H9 (cell line): ENCODE measurements around the gene DPEP2. TPM values are rescaled to one million over a fixed set of nuclear protein-coding genes. Genes with fewer than 3 reads are reported as not detected.
"Not testable (repeated sequence)": the region's sequence is repeated elsewhere in the genome, so short reads cannot be mapped to it uniquely, and the experiment has no call there.

Source experiments
- DNase-seq: peaks from one replicate; pipeline ENCODE4 v3.0.0-alpha.2; 2017
- H2AFZ ChIP-seq: one replicate; pipeline ENCODE4 v1.6.1; 2013; ENCODE audit warnings: mild to moderate bottlenecking, low read length, control low read depth, moderate library complexity
- H2AK5ac ChIP-seq: 2 replicates; pipeline ENCODE4 v1.6.1; 2013; ENCODE audit warnings: low read length, control low read depth, mixed read lengths; ENCODE audit not compliant: insufficient read length
- H2BK120ac ChIP-seq: one replicate; pipeline ENCODE4 v1.6.1; 2013; ENCODE audit warnings: low read depth, mild to moderate bottlenecking, low read length, control low read depth, inconsistent platforms; ENCODE audit not compliant: poor library complexity, severe bottlenecking
- H2BK12ac ChIP-seq: 2 replicates; pipeline ENCODE4 v1.6.1; 2013; ENCODE audit warnings: low read length, control low read depth, mixed read lengths, low read depth; ENCODE audit not compliant: insufficient read length
- H2BK15ac ChIP-seq: 2 replicates; pipeline ENCODE4 v1.6.1; 2013; ENCODE audit warnings: low read depth, low read length, control low read depth
- H2BK20ac ChIP-seq: one replicate; pipeline ENCODE4 v1.6.1; 2013; ENCODE audit warnings: low read depth, mild to moderate bottlenecking, low read length, control low read depth, inconsistent platforms; ENCODE audit not compliant: poor library complexity, severe bottlenecking
- H2BK5ac ChIP-seq: 2 replicates; pipeline ENCODE4 v1.6.1; 2013; ENCODE audit warnings: low read length, control low read depth, mixed read lengths; ENCODE audit not compliant: insufficient read length
- H3K14ac ChIP-seq: 2 replicates; pipeline ENCODE4 v1.6.1; 2013; ENCODE audit warnings: low read length, control low read depth; ENCODE audit not compliant: insufficient read depth
- H3K18ac ChIP-seq: 2 replicates; pipeline ENCODE4 v1.6.1; 2013; ENCODE audit warnings: low read depth, mild to moderate bottlenecking, mixed read lengths, low read length, control low read depth; ENCODE audit not compliant: insufficient read length
- H3K23ac ChIP-seq: 2 replicates; pipeline ENCODE4 v1.6.1; 2013; ENCODE audit warnings: low read length, control low read depth, mixed read lengths, low read depth; ENCODE audit not compliant: insufficient read length
- H3K23me2 ChIP-seq: 2 replicates; pipeline ENCODE4 v1.6.1; 2013; ENCODE audit warnings: low read depth, mild to moderate bottlenecking, mixed read lengths, low read length, control low read depth; ENCODE audit not compliant: insufficient read length, poor library complexity, severe bottlenecking
- H3K27ac ChIP-seq: 2 replicates; pipeline ENCODE4 v1.5.1; 2013; ENCODE audit warnings: low read length, control low read depth, mixed read lengths, low read depth; ENCODE audit not compliant: insufficient read length
- H3K27me3 ChIP-seq: 2 replicates; pipeline ENCODE4 v1.6.1; 2013; ENCODE audit warnings: low read length, control low read depth, inconsistent platforms; ENCODE audit not compliant: insufficient read depth
- H3K4ac ChIP-seq: 2 replicates; pipeline ENCODE4 v1.6.1; 2013; ENCODE audit warnings: low read depth, mild to moderate bottlenecking, control low read depth, inconsistent platforms, low read length, moderate library complexity
- H3K4me1 ChIP-seq: 2 replicates; pipeline ENCODE4 v1.6.1; 2013; ENCODE audit warnings: low read length, control low read depth, inconsistent platforms; ENCODE audit not compliant: insufficient read depth
- H3K4me2 ChIP-seq: 2 replicates; pipeline ENCODE4 v1.6.1; 2013; ENCODE audit warnings: low read length, control low read depth, mixed read lengths; ENCODE audit not compliant: insufficient read length, insufficient read depth
- H3K56ac ChIP-seq: 2 replicates; pipeline ENCODE4 v1.6.1; 2013; ENCODE audit warnings: low read depth, mild to moderate bottlenecking, mixed read lengths, low read length, control low read depth; ENCODE audit not compliant: insufficient read length
- H3K79me1 ChIP-seq: 2 replicates; pipeline ENCODE4 v1.6.1; 2013; ENCODE audit warnings: low read depth, mild to moderate bottlenecking, moderate library complexity, low read length, control low read depth, inconsistent platforms; ENCODE audit not compliant: insufficient read depth, poor library complexity, severe bottlenecking
- H3K79me2 ChIP-seq: 2 replicates; pipeline ENCODE4 v1.6.1; 2013; ENCODE audit warnings: low read length, control low read depth, inconsistent platforms; ENCODE audit not compliant: insufficient read depth
- H3K9ac ChIP-seq: 2 replicates; pipeline ENCODE4 v1.6.1; 2013; ENCODE audit warnings: low read length, control low read depth, mixed read lengths; ENCODE audit not compliant: insufficient read length; ENCODE audit errors: extremely low read depth
- H3K9me3 ChIP-seq: one replicate; pipeline ENCODE4 v1.6.1; 2013; ENCODE audit warnings: low read depth, low read length, inconsistent platforms; ENCODE audit not compliant: control insufficient read depth
- H3T11ph ChIP-seq: one replicate; pipeline ENCODE4 v1.6.1; 2013; ENCODE audit warnings: mild to moderate bottlenecking, low read length, control low read depth, inconsistent platforms
- H4K20me1 ChIP-seq: one replicate; pipeline ENCODE4 v1.6.1; 2013; ENCODE audit not compliant: control insufficient read depth, insufficient read length, insufficient read depth
- H4K5ac ChIP-seq: 2 replicates; pipeline ENCODE4 v1.6.1; 2013; ENCODE audit warnings: low read depth, mild to moderate bottlenecking, mixed read lengths, low read length, control low read depth; ENCODE audit not compliant: insufficient read length
- H4K8ac ChIP-seq: replicated peaks from 2 replicates; pipeline ENCODE4 v1.6.1; 2013; ENCODE audit warnings: low read length, control low read depth, mixed read lengths, low read depth; ENCODE audit not compliant: insufficient read length
- H4K91ac ChIP-seq: 2 replicates; pipeline ENCODE4 v1.6.1; 2013; ENCODE audit warnings: low read depth, mild to moderate bottlenecking, moderate library complexity, mixed read lengths, low read length, control low read depth; ENCODE audit not compliant: insufficient read length
- H3K27ac Mint-ChIP-seq, 3 experiments: 2 replicates in 2 of 3; 3 replicates in 1 of 3; pipeline ENCODE4 v1.8.0; 2020 to 2021; ENCODE audit warnings: mixed read lengths in 3 of 3, mild to moderate bottlenecking in 1 of 3, moderate library complexity in 1 of 3
- H3K27me3 Mint-ChIP-seq: 2 replicates; pipeline ENCODE4 v1.8.0; 2021; ENCODE audit warnings: low read depth, mild to moderate bottlenecking, moderate library complexity, mixed read lengths
- H3K36me3 Mint-ChIP-seq, 3 experiments: 2 replicates in 2 of 3; 3 replicates in 1 of 3; pipeline ENCODE4 v1.8.0; 2020 to 2021; ENCODE audit warnings: low read depth in 3 of 3, mixed read lengths in 3 of 3; ENCODE audit not compliant: insufficient read depth in 1 of 3
- H3K4me1 Mint-ChIP-seq, 2 experiments: 2 replicates each; pipeline ENCODE4 v1.8.0; 2020; ENCODE audit warnings: mixed read lengths in 2 of 2
- H3K4me3 Mint-ChIP-seq, 2 experiments: 2 replicates in 1 of 2; 3 replicates in 1 of 2; pipeline ENCODE4 v1.8.0; 2020 to 2021; ENCODE audit warnings: mild to moderate bottlenecking in 2 of 2, mixed read lengths in 2 of 2, moderate library complexity in 1 of 2
- H3K9me3 Mint-ChIP-seq, 2 experiments: 2 replicates in 1 of 2; 3 replicates in 1 of 2; pipeline ENCODE4 v1.8.0; 2020; ENCODE audit warnings: mild to moderate bottlenecking in 2 of 2, mixed read lengths in 2 of 2, moderate library complexity in 1 of 2
- WGBS: extraction: QIAGEN DNeasy Blood & Tissue Kit; methylation state at CpG from one replicate; pipeline ENCODE4 v1.1.7; 2013; ENCODE audit warnings: missing lambda C conversion rate, low lambda C conversion rate, mixed read lengths; ENCODE audit not compliant: insufficient read length; ENCODE audit errors: extremely low coverage; 5-methylcytosine and 5-hydroxymethylcytosine counted together
- total RNA-seq: library from RNA; stranded (reverse); gene quantifications from 2 replicates; pipeline ENCODE4 v1.2.1, GENCODE V29; 2021
- TF ChIP-seq, protein P1 (sequence below): fragments of 200-600 bp; sonication (generic); conservative IDR thresholded peaks from 3 replicates; pipeline ENCODE4 v1.8.0; 2021; ENCODE audit warnings: antibody characterized with exemption, mild to moderate bottlenecking

Gene DPEP2
- total RNA-seq, 1 experiment from 2014 or later: not detected

DNA sequence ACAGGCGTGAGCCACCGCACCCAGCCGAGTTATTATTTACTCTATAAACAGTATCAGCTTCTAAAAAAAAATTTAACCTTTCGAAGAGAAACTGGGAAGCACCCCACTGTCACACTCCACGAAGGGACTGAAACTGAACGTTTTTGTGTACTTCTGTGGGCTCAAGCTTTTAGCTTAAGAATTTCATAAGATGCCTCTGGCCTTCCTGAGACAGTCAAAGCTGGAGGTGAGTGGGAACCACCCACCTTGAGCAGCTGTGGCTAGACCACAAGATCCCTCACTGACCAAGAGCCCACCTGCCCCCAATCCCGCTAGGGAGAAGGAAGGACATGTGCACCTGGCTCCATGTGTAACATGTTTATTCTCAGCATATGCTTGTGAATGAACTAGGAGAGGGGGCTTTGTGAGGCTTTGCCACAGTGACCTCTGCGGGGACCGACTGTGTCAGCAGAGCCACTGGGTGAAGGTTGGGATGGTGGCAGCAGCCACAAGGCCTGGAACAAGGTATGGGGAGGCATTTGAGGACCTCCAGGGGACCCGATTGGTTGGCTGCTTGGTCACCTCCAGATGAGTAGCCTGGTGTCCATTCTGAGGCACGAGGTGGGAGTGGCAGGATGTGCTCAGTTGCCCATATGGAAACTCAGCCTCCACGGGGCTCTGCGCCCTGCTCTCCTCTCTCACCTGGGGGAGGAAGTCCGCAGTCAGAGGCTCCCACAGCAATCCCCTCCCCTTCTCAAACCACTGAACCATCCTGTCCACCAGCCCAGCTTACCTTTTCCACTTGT, 23.8 kb downstream of the DPEP2 start:
- no peak overlapping the region for H2BK120ac ChIP-seq

DNA sequence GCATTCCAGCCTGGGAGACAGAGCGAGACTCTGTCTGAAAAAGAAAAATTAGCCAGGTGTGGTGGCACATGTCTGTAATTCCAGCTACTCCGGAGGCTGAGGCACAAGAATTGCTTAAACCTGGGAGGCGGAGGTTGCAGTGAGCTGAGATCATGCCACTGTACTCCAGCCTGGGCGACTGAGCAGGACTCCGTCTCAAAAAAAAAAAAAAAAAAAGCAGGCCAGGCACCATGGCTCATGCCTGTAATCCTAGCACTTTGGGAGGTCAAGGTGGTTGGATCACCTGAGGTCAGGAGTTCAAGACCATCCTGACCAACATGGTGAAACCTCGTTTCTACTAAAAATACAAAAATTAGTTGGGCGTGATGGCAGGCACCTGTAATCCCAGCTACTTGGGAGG, 27.0 kb downstream of the DPEP2 start:
- not testable (repeated sequence) for H2AK5ac ChIP-seq, H3K79me1 ChIP-seq, H2AFZ ChIP-seq, H2BK5ac ChIP-seq, H3K27ac Mint-ChIP-seq, H3T11ph ChIP-seq, H3K14ac ChIP-seq, H3K36me3 Mint-ChIP-seq, H3K4me3 Mint-ChIP-seq, H3K23me2 ChIP-seq, H3K23ac ChIP-seq, H3K4me2 ChIP-seq, DNase-seq, H3K79me2 ChIP-seq, H3K56ac ChIP-seq, H3K27ac ChIP-seq, H3K27me3 ChIP-seq, H3K9ac ChIP-seq, H2BK20ac ChIP-seq, H3K4me1 ChIP-seq, H3K9me3 Mint-ChIP-seq, H2BK120ac ChIP-seq, H2BK12ac ChIP-seq, H3K4ac ChIP-seq, H4K20me1 ChIP-seq, H2BK15ac ChIP-seq, H4K5ac ChIP-seq, H4K8ac ChIP-seq, H4K91ac ChIP-seq, H3K18ac ChIP-seq, H3K9me3 ChIP-seq
- no CpG with 5 or more reads among the region's 7 CpGs for WGBS
- Mint-ChIP-seq H3K27me3 (peaks cover 13% of the 10 kb centered on the region), H3K4me1 (peaks cover 10 to 13% of the 10 kb centered on the region in 2 experiments)

More for the DNA sequence above, 23.8 kb downstream of the DPEP2 start:
- Histone ChIP-seq H3K56ac (no peak overlapping the region), H4K5ac (no peak overlapping the region), H2BK12ac (no peak overlapping the region), H2BK15ac (no peak overlapping the region), H4K91ac (no peak overlapping the region), H3K27me3 (no peaks in the 10 kb centered on the region; the same call in 1 of the 2 replicates), H2AFZ (no peak overlapping the region), H3K18ac (no peak overlapping the region), H3K79me2 (no peaks in the 10 kb centered on the region), H2AK5ac (no peak overlapping the region), H3K4me1 (no peaks in the 10 kb centered on the region), H4K20me1 (no peaks in the 10 kb centered on the region), H4K8ac (no peak overlapping the region), H3K27ac (no peak overlapping the region), H3K23me2 (no peaks in the 10 kb centered on the region), H3K4me2 (no peak overlapping the region), H3K23ac (no peak overlapping the region), H3T11ph (no peak overlapping the region), H3K4ac (no peak overlapping the region), H3K79me1 (no peaks in the 10 kb centered on the region), H3K9me3 (no peaks in the 10 kb centered on the region), H2BK20ac (no peak overlapping the region), H3K9ac (no peak overlapping the region), H2BK5ac (no peak overlapping the region), H3K14ac (no peak overlapping the region; the same call in 1 of the 2 replicates)
- WGBS: no CpG with 5 or more reads among the region's 14 CpGs
- Mint-ChIP-seq H3K4me1 (no peaks in the 10 kb centered on the region), H3K27ac (no peak overlapping the region), H3K36me3 (no peaks in the 10 kb centered on the region), H3K4me3 (no peak overlapping the region), H3K9me3 (no peaks in the 10 kb centered on the region), H3K27me3 (peaks cover 17% of the 10 kb centered on the region)
- TF ChIP-seq, protein P1, sequence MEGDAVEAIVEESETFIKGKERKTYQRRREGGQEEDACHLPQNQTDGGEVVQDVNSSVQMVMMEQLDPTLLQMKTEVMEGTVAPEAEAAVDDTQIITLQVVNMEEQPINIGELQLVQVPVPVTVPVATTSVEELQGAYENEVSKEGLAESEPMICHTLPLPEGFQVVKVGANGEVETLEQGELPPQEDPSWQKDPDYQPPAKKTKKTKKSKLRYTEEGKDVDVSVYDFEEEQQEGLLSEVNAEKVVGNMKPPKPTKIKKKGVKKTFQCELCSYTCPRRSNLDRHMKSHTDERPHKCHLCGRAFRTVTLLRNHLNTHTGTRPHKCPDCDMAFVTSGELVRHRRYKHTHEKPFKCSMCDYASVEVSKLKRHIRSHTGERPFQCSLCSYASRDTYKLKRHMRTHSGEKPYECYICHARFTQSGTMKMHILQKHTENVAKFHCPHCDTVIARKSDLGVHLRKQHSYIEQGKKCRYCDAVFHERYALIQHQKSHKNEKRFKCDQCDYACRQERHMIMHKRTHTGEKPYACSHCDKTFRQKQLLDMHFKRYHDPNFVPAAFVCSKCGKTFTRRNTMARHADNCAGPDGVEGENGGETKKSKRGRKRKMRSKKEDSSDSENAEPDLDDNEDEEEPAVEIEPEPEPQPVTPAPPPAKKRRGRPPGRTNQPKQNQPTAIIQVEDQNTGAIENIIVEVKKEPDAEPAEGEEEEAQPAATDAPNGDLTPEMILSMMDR: no peak
- DNase-seq: no peak
